Esophagus muscularis mucosa (tissue), 4 donors: ENCODE data around the gene VMP1. TPM values are rescaled to one million over a fixed set of nuclear protein-coding genes. Genes with fewer than 3 reads are reported as not detected.

Experiments
- DNase-seq: peaks from one replicate; pipeline ENCODE4 v3.0.0-alpha.2; 2017; ENCODE audit errors: extremely low spot score
- H3K27ac ChIP-seq, 4 donors: fragments of 200-600 bp; sonication (generic); replicated peaks in 1 of 4; 1 replicate in 3 of 4; 2 replicates in 1 of 4; pipeline ENCODE4 v1.5.1; 2016 to 2019; ENCODE audit warnings: mild to moderate bottlenecking in 1 of 4
- H3K27me3 ChIP-seq, 4 donors: fragments of 200-600 bp; sonication (generic); one replicate each; pipeline versions ENCODE4 v1.5.1 to v1.6.0; 2016 to 2019
- H3K36me3 ChIP-seq, 4 donors: fragments of 200-600 bp; sonication (generic); one replicate each; pipeline ENCODE4 v1.5.1; 2016 to 2019
- H3K4me1 ChIP-seq, 4 donors: fragments of 200-600 bp; sonication (generic); one replicate each; pipeline ENCODE4 v1.5.1; 2016 to 2019
- H3K4me3 ChIP-seq, 4 donors: fragments of 200-600 bp; sonication (generic); 1 replicate in 2 of 4; 2 replicates in 2 of 4; pipeline ENCODE4 v1.5.1; 2016 to 2019; ENCODE audit warnings: mild to moderate bottlenecking in 4 of 4, moderate library complexity in 1 of 4
- H3K9me3 ChIP-seq, 4 donors: fragments of 200-600 bp; sonication (generic); 1 replicate in 3 of 4; 2 replicates in 1 of 4; pipeline ENCODE4 v1.5.1; 2016 to 2019
- CTCF ChIP-seq, 3 experiments: fragments of 200-600 bp in 2 of 3; fragments of 450-650 bp in 1 of 3; sonication (generic) in 2 of 3; IDR thresholded peaks; one replicate each; pipeline ENCODE4 v1.5.1; 2017 to 2019; ENCODE audit warnings: antibody characterized with exemption in 3 of 3, mild to moderate bottlenecking in 2 of 3, moderate library complexity in 1 of 3
- EP300 ChIP-seq: sonication (generic); formaldehyde crosslinking; IDR thresholded peaks from one replicate; pipeline ENCODE4 v1.6.1; 2017; ENCODE audit warnings: antibody characterized with exemption
- POLR2A ChIP-seq: fragments of 450-650 bp; IDR thresholded peaks from one replicate; pipeline ENCODE4 v1.6.1; 2017; ENCODE audit warnings: antibody characterized with exemption, moderate library complexity, mild to moderate bottlenecking, low read depth
- POLR2AphosphoS5 ChIP-seq, 2 donors: sonication (generic); formaldehyde crosslinking; IDR thresholded peaks; one replicate each; pipeline ENCODE4 v1.6.1; 2017; ENCODE audit warnings: antibody characterized with exemption in 2 of 2
- WGBS: methylation state at CpG from one replicate; pipeline ENCODE4 v1.1.5; 2018; 5-methylcytosine and 5-hydroxymethylcytosine counted together
- intact Hi-C: fragments of 100-400 bp; cut with DNase I; formaldehyde crosslinking; loops from one replicate; pipeline ENCODE4 v1.15.1; 2023
- total RNA-seq, 4 donors: library from RNA; depleted of rRNA; stranded (reverse); fragments of >200 nt; gene quantifications; one replicate each; pipeline versions ENCODE4 v1.1.0 to v1.2.1, GENCODE V29; 2016

Gene VMP1
- total RNA-seq, 4 donors from 2014 or later, result 47.3 to 137 (median 59.6) TPM

DNA sequence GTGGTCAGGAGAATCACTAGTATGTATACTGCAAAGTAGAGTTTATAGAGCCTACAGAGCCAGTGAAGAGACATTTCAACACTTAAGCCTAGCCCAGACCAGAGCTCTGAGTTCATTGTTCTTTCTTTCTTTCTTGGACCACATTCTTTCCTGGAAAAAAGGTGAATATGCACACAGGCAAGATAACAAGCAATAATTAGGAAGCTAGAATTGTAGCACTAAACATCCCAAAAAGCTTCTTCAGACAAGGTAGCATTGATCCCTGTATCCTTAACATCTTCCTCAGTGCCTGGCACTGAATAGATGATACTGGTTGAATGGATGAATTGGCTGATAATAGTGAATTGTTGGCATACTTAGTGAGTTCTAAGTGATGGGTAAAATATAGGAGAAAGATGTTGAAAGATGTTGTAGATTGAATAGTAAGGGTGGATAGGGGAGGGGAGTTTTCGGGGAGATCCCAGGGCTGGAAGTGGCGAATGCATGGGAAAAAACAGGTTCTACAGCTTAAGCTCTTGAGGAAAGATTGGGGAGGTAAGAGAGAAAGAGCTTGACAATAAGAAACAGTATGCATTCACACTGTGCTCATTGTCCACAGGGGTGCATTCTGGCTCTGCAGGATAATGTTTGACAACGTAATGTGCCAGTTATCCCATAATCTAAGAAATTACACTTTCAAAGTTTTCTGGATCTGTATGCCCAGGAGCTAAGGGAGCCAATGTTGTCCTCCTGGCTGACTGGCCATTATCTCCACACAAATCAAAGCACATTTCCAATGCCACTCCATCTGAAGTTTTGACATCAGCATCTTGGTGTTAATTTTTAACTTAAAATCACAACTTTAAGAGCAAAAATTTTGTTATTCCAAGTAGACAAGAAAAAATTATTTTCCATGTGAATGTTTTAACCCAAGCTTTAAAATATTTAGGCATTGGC is 149.7 kb downstream of the VMP1 start:
- WGBS, result 92% methylated on average over 3 of the region's 3 CpGs
- no peaks in the 10 kb centered on the region for H3K27me3 ChIP-seq
- H3K27ac ChIP-seq, result no peak overlapping the region
- TF ChIP-seq EP300, result no peak
- TF ChIP-seq CTCF (IDR thresholded peaks at IDR 0.05), result no peak
- no peak for TF ChIP-seq POLR2AphosphoS5 (IDR thresholded peaks at IDR 0.05)
- TF ChIP-seq POLR2A, result no peak
- H3K4me1 ChIP-seq, result peaks cover 10 to 30% (median 23%) of the 10 kb centered on the region in 4 donors
- H3K4me3 ChIP-seq, result no peak overlapping the region
- intact Hi-C loops, result no loop called here
- H3K9me3 ChIP-seq, result no peaks in the 10 kb centered on the region
- H3K36me3 ChIP-seq, result peaks cover 0 to 18% (median 14%) of the 10 kb centered on the region in 4 donors
- DNase-seq, result no peak

DNA sequence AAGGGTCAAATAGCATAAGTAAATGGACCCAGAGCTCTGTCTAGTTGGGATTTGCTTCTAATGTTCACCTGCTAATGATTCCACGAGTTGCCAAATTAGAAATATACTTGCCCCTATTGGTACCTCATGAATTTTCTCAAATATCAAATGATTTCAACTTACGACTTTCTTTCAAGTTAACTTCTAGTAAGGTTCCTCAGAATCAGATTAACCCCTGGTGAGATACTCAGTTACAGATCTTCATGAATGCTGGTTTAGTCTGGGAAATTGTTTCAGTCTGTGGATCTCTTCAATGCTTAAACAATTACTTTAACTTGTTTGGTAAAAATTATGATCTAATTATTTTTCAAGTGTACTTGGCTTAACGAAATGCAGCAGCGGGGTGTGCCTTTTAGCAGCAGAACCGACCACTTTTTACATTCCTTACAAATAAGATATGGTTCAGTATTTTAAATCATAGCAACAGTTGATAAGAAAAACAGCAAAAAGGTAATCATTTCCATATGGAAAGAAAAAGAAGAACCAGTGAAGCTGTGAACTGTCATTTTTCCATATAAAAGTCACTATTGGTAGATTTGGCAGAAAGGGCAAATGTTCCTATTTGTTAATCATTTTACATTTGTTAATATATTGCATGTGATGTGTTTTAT is 150.8 kb downstream of the VMP1 start:
- Histone ChIP-seq H3K4me1 (peaks cover under 1 to 19% (median 12%) of the 10 kb centered on the region in 4 donors), H3K4me3 (no peak overlapping the region), H3K27ac (no peak overlapping the region), H3K36me3 (peaks cover 0 to 29% (median 22%) of the 10 kb centered on the region in 4 donors), H3K27me3 (no peaks in the 10 kb centered on the region), H3K9me3 (no peaks in the 10 kb centered on the region)
- DNase-seq, result no peak
- intact Hi-C loops, result no loop called here
- 77% methylated on average over 5 of the region's 5 CpGs for WGBS
- TF ChIP-seq POLR2A (no peak), EP300 (no peak), POLR2AphosphoS5 (IDR thresholded peaks at IDR 0.05) (no peak), CTCF (IDR thresholded peaks at IDR 0.05) (no peak)

GRCh38 chr17:59858932-59859331 is 151.5 kb downstream of the VMP1 start:
- intact Hi-C loops, result no loop called here
- no peak overlapping the region for H3K27ac ChIP-seq
- 85% methylated on average over 3 of the region's 3 CpGs for WGBS
- no peak for DNase-seq
- H3K9me3 ChIP-seq, result no peaks in the 10 kb centered on the region
- no peaks in the 10 kb centered on the region for H3K27me3 ChIP-seq
- H3K4me1 ChIP-seq, result peaks cover 0 to 13% (median 5%) of the 10 kb centered on the region in 4 donors
- TF ChIP-seq POLR2AphosphoS5 (IDR thresholded peaks at IDR 0.05) (no peak), EP300 (no peak), POLR2A (no peak), CTCF (IDR thresholded peaks at IDR 0.05) (no peak)
- H3K4me3 ChIP-seq, result no peak overlapping the region
- H3K36me3 ChIP-seq, result peaks cover 0 to 33% (median 26%) of the 10 kb centered on the region in 4 donors

- no peak overlapping the region for H3K27ac ChIP-seq
- no peaks in the 10 kb centered on the region for H3K9me3 ChIP-seq
- H3K4me3 ChIP-seq, result no peak overlapping the region
- H3K4me1 ChIP-seq, result peaks cover 0 to 8% (median 5%) of the 10 kb centered on the region in 4 donors
- intact Hi-C loops, result no loop called here
- no peaks in the 10 kb centered on the region for H3K27me3 ChIP-seq
- no peak for DNase-seq
- WGBS, result 79% methylated on average over 2 of the region's 2 CpGs
- TF ChIP-seq CTCF (IDR thresholded peaks at IDR 0.05) (peak; percentile 61 to 65 (median 61)), POLR2A (no peak), POLR2AphosphoS5 (IDR thresholded peaks at IDR 0.05) (no peak), EP300 (no peak)
- H3K36me3 ChIP-seq, result peaks cover 3 to 37% (median 27%) of the 10 kb centered on the region in 4 donors
Observed at GRCh38 chr17:59859444-59860025, 152.1 kb downstream of the VMP1 start.
